GM10248 (cell line): ENCODE results near the gene DAGLA.

ENCODE experiments used
- CTCF ChIA-PET: fragments of 300-600 bp; sonication (Branson Sonifier 250); formaldehyde crosslinking; extraction: SDS; loops from one replicate; lab custom pipeline; 2021; ENCODE audit warnings: antibody characterized with exemption; lab: Yijun Ruan, JAX
- POLR2A ChIA-PET: fragments of 350-650 bp; sonication (Branson Sonifier 250); formaldehyde crosslinking; extraction: SDS; loops from one replicate; lab custom pipeline; 2020; ENCODE audit warnings: antibody characterized with exemption; lab: Yijun Ruan, JAX
- DNase-seq: peaks from one replicate; pipeline ENCODE4 v3.0.0; 2012; ENCODE audit errors: extremely low spot score
- CTCF ChIP-seq: IDR thresholded peaks from 2 replicates; pipeline ENCODE4 v1.5.1; 2012; ENCODE audit warnings: mild to moderate bottlenecking, low read depth; ENCODE audit errors: extremely low read depth, missing control alignments, control extremely low read depth

The DAGLA gene

GRCh38 chr11:61720597-61720996 lies 40.4 kb downstream of the DAGLA start:
- no peak for DNase-seq
- POLR2A ChIA-PET: no interaction called here
- no peak for TF ChIP-seq CTCF
- CTCF ChIA-PET: interaction anchor here (1.7 to 8.2 kb wide), 2 partner anchors 9 to 13 kb away, joined by 6 to 56 read pairs; no protein-coding TSS in a partner anchor

GRCh38 chr11:61724437-61724836 lies 44.2 kb downstream of the DAGLA start:
- ChIA-PET POLR2A (no interaction called here), CTCF (interaction anchor here (0.8 to 8.2 kb wide), 5 partner anchors 9 to 208 kb away, joined by 3 to 56 read pairs (median 3); no protein-coding TSS in a partner anchor)
- no peak for TF ChIP-seq CTCF
- no peak for DNase-seq

- POLR2A ChIA-PET: no interaction called here
- no peak for DNase-seq
- CTCF ChIA-PET: interaction anchor here (1.0 to 1.1 kb wide), 2 partner anchors 44 to 356 kb away, joined by 3 to 4 read pairs; no protein-coding TSS in a partner anchor
- no peak for TF ChIP-seq CTCF
Measured at GRCh38 chr11:61725781-61726231, 45.6 kb downstream of the DAGLA start.

GRCh38 chr11:61726775-61727174 lies 46.6 kb downstream of the DAGLA start:
- CTCF ChIA-PET: interaction anchor here (1.0 kb wide), 1 partner anchor 355 kb away, joined by 4 read pairs; no protein-coding TSS in a partner anchor

GRCh38 chr11:61727401-61727811 lies 47.2 kb downstream of the DAGLA start:
- no peak for DNase-seq
- TF ChIP-seq CTCF: no peak
- CTCF ChIA-PET: no interaction called here
- POLR2A ChIA-PET: no interaction called here

More at GRCh38 chr11:61726775-61727174, 46.6 kb downstream of the DAGLA start:
- TF ChIP-seq CTCF: no peak
- POLR2A ChIA-PET: no interaction called here
- DNase-seq: no peak

- DNase-seq: peak; percentile 57
- POLR2A ChIA-PET: no interaction called here
- CTCF ChIA-PET: interaction anchor here (0.9 to 2.2 kb wide), 4 partner anchors 13 to 90 kb away, joined by 3 to 5 read pairs (median 3); no protein-coding TSS in a partner anchor
- peak; percentile 14 for TF ChIP-seq CTCF
Measured at GRCh38 chr11:61728066-61728939, 48.1 kb downstream of the DAGLA start.
